Measurements from ENCODE around the gene NSD1.

DNA sequence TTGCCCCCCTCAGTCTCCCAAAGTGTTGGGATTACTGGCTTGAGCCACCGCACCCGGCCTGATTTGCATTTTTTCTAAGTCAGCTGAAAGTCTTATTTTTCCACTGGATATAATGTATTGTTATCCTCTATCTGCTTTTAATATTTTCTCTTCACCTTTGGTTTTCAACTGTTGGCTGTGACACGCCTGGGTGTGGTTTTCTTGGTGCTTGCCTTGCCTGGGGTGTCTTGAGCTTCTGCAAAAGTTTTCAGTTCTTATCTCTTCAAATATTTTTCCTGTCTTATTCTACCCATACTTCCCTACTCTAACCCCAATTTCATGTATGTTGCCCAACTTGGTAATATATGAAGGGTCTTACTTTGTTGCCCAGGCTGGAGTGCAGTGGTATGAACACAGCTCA lies 182.4 kb downstream of the NSD1 start:
- TF ChIP-seq CTCF (optimal IDR thresholded peaks at IDR 0.05 in 1 of 3, IDR thresholded peaks at IDR 0.05 in 1 of 3, conservative IDR thresholded peaks at IDR 0.05 in 1 of 3; ENCODE audit: extremely low read depth in 1 of 3, insufficient read depth in 2 of 3, low read length in 3 of 3): no peak
- TF ChIP-seq EZH2 (IDR thresholded peaks at IDR 0.05; ENCODE audit: low read length): no peak

All from keratinocyte (primary cell).